A204.1 (cell line): ENCODE results near the gene RTP4.

ENCODE experiments used
- FAIRE-seq: peaks from 2 replicates; lab custom pipeline; 2012; peaks lifted over from hg19 to GRCh38; lab: Jason Lieb, UNC

Gene RTP4, protein sequence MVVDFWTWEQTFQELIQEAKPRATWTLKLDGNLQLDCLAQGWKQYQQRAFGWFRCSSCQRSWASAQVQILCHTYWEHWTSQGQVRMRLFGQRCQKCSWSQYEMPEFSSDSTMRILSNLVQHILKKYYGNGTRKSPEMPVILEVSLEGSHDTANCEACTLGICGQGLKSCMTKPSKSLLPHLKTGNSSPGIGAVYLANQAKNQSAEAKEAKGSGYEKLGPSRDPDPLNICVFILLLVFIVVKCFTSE

DNA sequence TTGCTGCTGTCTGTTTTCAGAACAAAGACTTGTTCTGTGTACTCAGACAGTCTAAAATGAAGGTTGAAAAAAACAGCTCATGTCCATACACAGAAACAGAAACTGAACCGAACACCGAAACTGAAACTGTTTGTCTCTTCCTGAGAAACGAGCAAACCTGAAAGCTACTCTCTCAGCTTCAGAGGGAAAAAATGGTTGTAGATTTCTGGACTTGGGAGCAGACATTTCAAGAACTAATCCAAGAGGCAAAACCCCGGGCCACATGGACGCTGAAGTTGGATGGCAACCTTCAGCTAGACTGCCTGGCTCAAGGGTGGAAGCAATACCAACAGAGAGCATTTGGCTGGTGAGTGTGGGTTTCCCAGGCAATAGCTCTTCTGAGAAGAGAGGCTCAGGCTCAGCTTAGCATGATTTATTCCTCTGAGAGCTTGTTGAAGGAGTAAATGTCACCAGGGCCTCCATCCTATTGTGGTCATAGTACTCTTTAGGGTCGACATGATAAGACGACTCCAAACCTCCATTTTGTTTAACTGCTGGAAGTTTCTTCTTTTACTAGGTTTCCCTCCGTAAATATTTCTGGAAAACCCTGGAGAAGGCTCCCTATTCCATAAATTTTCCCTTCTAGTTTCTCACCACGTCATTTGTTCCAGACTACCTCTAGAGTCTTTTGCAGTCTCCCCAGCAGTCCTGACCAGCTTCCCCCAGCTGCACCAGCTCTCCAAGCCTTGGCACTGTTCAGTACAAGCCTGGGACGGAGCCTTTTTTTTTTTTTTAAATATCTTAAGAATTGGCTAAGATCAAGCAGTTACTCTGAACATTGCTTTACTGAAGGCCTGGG lies at the start of gene RTP4:
Gene RTP4, plus strand, starts transcription at position 135 of the 838 bp plus-strand sequence. Its CDS starts 57 bp downstream, at position 192.
- peak; percentile 47 for FAIRE-seq

DNA sequence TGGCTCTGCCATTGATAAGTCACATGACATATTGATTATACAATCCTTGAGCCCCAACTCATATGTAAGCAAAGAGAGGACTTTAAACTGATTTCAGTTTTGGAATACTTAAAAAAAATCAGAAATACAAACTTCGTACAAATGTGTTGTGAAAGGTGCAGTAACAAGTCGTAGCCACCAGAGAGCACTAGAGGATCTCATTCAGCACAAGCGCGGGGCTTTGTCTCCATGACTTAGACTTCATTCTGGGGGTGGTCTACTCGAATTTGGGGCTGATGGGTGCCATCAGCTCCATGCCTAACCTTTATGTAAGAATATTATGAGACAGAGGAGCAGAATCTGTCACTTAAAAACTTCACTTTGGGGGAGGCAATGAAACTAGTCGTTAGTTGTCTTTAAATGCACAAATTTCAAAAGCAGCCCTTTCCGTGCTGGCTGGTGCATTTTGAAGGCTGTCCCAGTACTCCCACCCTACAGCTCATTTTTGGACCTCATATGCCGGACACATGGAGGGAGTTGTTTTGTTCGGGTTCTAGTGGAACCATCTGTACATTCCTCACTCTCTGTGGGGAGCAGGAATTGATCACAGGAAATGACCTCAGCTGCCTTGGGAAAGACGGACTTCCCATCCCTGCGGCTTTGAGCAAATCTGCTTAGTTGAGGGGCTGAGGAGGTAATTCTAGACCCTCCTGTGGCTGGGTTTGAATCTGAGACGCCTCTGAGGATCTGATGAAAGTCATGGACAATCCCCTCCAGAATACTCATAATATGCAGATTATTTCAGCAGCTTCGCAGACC lies 49.2 kb upstream of the RTP4 start:
- no peak for FAIRE-seq

DNA sequence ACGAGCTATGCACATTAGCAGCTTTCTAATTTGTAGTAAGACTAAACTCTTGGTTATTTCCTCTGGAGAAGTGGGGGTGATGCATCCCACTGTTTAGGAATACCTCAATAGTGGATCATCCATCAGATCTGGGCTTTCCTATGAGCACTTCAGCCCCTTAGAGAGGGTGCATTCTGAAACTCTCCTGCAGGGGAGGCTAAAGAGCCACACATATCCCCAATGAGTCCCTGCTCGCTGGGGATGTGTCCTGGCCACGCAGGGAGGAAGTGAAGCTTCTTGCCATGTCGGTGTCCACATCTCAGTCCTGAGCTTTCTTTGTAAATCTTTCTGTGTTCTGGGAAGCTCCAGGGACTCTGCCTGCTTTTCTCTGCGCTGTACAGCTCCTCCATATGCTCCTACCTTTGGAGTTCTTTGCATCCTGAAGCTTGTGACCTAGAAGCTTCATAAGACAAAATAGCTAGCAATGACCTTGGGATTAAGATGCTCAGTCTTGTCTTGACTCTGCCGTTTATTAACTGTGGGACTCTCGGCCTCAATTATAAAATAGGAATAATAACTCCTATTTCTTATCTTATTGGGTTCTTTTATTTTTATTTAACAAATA lies 48.4 kb upstream of the RTP4 start:
- FAIRE-seq = no peak

DNA sequence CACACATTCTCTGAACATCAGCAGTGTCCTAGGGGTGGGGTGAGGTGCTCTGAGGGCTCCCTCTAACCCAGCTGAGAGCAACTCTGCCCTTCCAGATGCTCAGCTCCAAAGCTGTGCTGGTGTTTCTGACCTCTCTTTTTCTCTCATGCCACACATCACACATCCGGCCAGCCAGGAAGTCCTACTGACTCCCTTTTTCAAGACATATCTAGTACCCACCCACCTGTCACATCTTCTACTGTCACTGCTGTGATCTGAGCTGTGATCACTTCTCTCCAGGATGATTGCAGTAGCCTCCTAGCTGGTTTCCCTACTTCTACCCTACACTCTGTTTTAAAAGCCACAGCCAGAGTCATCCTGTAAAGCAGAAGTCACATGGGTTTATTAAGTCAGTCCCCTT lies 46.4 kb upstream of the RTP4 start:
- FAIRE-seq = no peak

DNA sequence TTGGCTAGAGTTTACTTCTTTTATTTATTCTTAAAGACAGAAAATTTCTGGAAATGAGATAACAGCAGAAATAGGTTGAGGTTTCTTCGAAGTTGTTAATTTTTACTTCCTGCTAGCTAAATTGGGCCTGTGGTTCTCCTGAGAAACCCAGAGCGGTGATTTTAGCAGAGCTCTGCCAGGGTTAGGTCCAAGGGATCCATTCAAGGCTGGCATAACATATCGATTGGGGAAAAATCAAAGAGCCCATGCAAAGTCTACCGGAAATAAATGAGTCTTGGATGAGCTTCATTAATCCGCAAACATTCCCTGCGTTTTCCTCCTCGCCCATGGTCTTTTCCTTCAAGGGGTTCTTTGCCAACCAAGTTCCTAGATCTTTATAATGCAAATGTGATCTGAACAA lies 45.9 kb upstream of the RTP4 start:
- no peak for FAIRE-seq

DNA sequence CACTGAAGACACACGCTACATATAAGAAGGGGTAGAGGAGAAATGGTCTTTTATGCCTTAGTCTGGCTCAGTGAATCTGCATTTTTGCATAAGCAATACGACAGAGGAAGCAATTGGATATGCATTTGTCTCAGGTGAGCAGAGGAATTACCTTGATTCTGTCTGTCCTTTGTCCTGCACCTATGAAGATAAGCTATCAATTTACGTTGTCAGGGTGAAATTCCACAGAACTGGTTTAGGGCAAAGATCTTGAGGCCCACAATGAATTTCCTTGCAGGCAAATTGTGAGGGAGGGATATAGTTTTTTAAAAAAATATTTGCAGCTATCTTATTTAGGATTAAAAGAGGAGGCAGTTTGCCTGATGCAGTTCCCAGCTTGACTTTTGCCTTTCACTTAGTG lies 45.1 kb upstream of the RTP4 start:
- no peak for FAIRE-seq

DNA sequence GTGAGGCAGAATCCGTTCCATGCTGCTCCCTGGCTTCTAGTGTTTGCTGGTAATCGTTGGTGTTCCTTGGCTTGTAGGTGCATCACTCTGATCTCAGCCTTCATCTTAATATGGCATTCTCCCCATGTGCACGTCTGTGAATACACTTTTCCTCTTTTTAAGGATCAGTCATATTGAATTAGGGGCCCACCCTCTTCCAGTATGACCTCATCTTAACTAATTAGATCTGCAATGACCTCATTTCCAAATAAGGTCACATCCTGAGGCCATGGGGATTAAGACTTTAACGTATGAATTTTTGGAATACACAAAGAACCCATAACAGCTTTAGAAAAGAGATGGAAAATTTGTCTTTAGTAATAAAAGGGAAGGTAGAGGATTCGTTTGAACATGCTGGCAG lies 42.6 kb upstream of the RTP4 start:
- no peak for FAIRE-seq

DNA sequence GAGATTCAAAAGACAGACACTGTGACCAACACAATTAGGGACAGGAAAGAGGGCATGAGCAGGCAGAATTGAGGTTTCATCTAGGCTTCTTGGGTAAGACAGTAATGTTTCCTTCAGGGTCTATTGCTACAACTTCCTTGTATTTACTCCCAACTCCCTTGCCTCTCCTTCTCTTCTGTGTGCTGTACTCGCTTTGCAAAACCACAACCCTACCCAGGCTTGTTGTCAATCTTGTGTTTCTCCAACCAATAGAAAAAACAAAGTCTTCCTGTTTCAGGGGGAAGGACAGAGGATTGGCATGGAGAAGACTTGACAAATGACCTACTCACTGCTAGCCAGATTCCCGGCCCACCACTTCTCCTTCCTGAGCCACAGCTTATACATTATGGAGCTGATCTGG lies 40.3 kb upstream of the RTP4 start:
- no peak for FAIRE-seq

DNA sequence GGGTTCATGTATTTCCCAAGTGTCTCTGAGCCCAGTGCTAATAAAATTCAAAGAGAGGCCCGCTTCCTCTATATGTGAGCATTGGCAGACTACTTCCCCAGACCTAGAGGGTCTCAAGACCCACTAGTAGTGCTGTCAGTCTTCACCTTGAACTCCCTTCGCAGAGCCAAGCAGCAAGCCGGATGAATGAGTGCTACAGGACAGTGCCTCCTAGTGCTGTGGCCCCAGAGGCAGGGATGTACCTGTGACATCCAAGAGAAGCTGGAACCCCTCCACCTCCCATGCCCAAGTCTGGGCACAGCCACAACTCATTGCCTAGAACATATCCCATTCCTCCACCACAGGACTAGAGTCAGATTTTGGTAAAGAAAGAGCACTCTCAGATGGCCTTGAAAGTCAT lies 39.5 kb upstream of the RTP4 start:
- FAIRE-seq = no peak

DNA sequence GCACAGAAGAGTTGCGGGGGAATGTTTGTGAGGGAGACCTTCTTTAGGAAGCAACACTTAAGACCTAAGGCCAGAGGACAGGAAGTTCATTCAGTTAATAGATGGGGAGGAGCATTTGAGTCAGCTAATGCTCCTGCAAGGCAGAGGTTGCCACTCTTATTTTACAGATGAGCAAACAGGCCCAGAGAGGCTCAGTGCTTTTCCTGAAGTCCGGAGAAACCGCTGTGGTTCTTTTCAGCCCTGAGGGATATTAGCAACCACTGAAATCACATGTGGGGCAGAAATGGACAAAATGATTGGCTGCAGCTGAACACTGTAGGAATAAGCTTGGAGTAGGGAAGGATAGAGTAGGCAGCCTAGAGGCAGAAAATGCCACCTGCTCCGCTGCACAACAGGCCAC lies 33.3 kb upstream of the RTP4 start:
- FAIRE-seq = no peak

DNA sequence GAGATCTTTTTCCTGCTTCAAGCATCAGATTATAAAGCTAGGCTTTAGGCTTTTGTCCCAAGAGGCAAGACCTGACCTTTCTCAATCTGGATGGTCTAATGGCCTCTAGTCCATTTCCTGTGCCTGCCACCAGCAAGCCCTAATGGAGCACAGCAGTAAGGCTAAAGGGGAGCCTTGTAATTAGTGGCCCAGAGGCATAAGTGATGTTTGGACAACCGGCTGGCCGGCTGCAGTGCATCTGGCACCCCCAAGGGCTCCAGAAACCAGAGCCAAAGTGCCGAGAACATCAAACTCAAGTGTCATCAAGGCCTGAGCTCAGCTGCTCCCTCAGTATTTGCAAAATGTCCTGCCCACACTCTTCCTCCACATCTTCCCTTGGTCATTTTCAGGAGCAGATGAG lies 31.9 kb upstream of the RTP4 start:
- no peak for FAIRE-seq

DNA sequence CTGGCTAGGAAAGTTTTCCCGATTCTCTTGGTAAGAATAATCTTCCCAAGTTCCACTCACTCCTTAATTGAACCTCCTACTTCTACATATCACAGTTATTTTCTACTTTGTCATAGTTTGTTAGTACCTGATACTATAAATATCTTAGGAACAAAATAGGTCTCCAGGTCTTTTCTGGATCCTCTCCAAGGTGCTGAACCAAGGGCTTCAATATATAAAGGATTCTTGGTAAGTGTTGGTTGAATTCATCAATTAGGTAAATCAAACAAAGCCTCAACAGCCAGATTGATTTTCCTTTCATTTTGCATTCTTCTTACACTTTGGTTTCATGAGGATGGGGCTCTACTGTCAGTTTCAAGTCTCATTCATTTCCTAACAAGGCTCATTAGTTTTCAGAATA lies 27.6 kb upstream of the RTP4 start:
- no peak for FAIRE-seq

DNA sequence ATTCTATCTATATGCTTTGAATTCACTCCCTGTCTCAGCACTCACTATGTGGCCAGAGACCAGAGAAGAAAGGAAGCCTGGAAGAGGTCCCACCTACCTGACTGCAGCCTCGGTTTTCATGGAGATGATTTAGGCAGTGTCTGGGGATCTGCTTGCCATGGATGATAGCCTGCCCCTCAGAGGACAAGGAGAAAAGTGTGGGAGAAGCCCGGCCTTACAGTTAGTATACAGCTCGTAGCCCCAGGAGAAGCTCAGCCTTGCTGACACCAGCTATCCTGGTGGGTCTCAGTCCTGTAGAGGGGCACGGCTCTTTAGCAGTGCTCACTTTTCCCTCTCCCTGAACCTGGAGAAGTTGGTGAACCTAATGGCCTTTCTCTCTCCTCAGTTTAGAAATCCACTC lies 25.9 kb upstream of the RTP4 start:
- no peak for FAIRE-seq

DNA sequence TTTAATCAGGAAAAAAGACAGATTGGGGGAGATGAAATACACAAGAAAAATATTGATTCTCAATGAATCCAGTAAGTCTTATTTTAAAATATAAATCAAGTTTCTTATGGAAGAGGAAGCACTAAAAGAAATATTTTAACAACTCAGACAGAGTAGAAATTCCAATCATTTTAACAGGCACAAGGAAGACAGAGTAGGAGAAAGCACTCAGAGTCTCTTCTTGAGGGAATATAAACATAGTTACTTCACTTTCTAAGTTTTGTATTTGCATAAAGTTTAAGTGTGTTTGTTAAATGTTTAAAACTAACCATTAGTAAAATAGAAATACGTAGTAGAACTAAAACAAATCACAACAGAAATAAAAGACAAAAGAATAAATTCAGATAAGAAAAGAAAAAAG lies 24.5 kb upstream of the RTP4 start:
- no peak for FAIRE-seq

DNA sequence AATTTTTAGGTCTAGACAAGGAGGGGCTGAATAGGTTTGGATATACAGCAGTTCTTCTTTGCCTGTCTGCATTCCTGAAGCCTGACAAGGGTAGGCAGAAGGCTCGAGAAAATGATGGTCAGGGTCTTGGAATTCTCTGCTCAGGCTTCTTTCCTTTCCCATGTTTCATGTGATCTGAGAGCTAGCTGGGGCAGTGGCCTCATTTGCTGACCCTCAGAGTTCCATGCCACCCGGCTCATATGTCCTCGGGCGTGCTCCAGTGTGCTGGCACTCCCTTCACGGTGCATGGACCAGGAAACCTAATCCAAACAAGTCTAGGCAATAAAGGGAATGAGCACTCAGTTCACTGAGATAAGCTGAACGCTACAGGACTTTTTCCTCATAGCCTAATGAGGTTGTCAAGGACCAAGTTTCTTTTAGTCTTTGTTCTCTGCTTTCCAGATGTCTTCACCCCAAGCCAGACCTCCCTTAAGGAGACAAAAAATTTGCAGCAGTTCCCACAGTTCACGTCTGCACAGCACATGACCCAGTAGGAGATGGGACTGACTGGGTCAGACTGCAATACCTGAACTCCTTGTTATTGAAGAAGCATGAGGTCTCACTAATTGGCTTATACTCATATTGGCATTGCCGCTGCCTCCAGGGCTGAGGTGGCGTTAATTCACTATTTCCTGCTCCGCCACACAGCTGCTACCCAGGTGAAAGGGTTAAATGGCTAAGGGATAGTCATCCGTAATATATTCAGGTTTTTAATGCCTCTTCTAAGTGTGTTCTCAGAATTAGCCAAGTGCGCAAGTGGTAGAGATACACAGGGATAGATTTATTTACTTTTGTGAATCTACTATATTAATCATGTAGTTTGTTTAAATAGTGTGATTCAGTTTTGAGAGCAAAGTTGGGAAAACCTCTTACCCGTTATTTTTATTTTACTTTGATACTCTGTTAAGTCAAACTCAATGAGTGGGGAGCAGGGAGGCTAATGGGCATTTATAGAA lies 15.3 kb upstream of the RTP4 start:
- no peak for FAIRE-seq

DNA sequence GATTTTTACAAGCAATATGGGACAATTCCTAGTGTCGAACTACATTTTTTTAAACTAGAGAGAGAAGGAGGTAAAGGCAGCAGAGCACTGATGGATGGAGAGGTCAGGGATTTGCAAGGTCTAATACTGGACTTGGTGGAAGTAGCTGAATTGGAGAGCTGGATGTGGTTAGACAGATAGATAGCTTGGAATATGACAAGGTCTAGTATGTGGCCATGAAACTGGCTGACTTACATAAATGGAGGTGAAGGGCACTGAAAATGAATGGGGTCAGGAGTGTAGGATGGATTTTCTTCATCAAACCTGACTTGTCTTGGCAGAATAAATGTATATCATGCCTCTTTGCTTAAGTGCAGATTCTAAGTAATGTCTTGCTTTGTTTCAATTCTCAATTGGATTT lies 10.1 kb upstream of the RTP4 start:
- FAIRE-seq = no peak

DNA sequence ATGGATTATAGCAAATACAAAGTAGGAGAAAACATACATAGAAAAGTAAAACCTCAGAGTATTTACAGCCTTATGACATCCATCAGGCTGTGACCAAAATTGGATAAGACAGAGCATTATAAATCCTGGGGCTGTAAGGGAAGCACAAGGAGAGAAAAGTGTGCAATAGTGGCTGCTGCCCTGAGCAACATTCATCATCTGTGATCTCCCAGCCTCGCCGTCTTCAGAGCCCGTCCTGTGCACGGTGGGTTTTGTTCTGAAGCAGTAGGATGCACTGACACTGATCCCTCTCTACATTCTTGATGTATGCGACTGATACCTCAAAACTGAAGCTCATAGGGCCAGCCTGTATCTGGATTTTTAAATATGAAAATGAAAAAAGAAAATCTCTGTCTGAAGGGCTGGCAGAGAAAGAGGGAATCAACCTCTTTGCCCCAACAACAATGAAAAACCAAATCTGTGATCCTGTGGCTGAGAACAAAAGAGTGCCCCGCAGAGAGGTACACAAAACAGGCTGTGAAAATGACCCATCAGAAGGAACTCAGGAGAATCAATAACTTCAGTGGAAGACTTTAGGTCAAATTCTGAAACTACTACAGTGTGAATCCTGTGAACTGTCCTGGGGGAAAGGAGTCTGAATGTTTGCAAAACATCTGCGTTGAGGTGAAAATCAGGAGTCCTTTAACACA lies 8.2 kb upstream of the RTP4 start:
- no peak for FAIRE-seq

DNA sequence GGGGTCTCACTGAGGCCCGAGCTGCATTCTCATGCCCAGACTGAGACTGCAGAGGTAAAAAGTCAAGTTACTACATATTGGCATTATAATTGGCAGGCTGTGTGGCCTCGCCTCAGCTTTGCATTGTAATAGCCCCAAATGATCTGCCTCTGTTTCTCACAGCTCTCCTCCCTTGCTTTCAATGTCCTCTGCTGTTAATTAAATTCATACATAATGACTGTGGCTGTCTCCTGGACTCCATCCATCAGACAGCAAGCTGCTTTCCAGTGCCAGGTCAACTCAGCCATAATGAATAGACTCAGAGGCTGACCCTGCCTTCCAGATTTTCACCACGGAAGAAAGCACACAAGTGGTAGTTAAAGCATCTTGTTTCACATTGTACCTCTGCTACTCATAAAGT lies 7.6 kb upstream of the RTP4 start:
- no peak for FAIRE-seq

DNA sequence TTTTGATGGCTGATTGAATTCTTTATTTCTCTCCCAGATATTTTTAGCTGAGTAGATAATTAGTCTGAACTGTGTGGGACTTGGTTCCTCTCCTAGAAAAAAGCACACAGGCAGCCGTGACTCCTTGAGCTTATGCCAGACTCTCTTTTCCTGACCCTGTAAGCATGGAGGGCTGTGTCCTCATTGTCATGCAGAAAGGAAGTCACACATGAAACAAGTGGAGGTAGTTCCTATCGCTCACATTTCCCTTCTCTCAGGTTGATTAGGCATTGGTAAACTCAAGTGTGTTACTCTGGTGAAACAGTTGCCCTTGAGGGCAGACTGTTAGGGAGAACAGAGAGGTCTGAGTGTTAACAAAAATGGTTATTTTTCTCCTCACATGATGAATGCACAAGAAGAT lies 6.3 kb upstream of the RTP4 start:
- FAIRE-seq = no peak

DNA sequence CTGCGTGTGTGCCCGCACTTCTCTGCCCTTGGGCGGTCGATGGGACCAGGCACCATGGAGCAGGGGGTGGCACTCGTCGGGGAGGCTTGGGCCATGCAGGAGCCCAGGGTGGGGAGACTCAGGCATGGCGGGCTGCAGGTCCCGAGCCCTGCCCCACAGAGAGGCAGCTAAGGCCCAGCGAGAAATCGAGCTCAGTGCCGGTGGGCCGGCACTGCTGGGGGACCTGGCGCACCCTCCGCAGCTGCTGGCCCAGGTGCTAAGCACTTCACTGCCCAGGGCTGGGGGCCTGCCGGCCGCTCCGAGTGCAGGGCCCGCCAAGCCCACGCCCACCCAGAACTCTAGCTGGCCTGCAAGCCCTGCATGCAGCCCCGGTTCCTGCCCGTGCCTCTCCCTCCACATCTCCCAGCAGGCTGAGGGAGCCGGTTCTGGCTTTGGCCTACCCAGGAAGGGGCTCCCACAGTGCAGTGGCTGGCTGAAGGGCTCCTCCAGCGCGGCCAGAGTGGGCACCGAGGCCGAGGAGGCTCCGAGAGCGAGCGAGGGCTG lies 553 bp upstream of the RTP4 start:
- no peak for FAIRE-seq

DNA sequence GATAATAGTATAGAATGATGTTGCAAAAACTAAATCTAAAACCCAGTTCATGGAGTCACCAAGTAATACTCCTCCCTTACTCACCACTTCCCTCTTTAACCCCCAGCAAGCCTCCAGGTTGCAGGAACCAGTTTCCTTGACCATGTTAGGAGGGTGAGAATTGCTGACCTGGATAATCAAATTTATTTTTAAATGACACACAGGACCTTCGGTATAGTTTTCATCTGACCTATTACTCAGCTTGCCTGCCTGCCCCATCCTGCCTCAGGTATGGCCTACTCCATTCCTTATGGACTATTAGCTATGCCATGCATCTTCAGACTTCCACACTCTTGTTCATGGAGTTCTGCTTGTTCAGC lies 883 bp downstream of the RTP4 start:
- no peak for FAIRE-seq
